GM19193 (cell line): ENCODE data around the gene SUPT20HL1.

Experiments
- POLR2A ChIP-seq: IDR thresholded peaks from 4 replicates; pipeline ENCODE4 v1.6.1; 2011; ENCODE audit not compliant: insufficient read depth, insufficient read length; ENCODE audit errors: extremely low read depth

The SUPT20HL1 gene

GRCh38 chrX:24396931-24397279 lies 36.5 kb downstream of the SUPT20HL1 start:
- TF ChIP-seq POLR2A = no peak

DNA sequence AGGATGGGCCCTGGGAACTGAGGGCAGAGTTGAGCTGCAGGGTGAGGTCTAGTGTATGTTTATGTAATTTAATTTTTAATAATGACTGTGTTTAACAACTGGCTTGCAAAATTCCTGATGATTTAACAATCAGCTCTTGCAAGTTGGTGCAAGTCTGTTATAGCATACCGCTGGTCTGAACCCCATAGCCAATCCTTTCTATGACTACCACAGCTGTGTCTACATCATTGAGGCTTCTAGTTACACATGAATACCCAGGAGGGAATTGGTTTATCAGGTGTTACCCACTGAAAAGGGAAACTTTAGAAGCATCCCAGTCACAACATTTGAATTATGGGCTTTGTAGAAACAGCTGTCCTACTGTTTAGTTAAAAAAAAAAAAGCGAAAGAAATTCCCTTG lies 38.3 kb downstream of the SUPT20HL1 start:
- TF ChIP-seq POLR2A = no peak

- no peak for TF ChIP-seq POLR2A
Observed at GRCh38 chrX:24399550-24399949, 39.1 kb downstream of the SUPT20HL1 start.

DNA sequence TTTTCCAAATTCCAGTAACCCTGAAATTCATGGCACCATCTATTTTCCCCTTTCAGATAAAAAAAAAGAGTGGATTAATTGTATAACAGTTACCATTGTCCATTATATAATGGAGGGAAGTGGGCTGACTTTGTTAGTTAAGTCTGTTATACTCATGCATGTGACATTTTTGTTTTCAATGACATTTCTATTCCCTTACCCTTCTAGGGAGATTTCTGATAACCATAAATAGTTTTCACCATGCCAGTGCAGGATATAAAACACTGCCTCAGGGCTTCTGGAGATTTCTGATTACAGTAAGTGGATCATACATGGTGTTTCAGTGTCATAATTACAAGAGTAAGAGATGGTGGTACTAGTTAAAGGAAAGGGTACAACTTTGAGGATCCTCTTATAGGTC lies 45.5 kb downstream of the SUPT20HL1 start:
- no peak for TF ChIP-seq POLR2A
